NCI-H2081 (cell line): ENCODE data around the gene CDH4.

ENCODE experiments used
- DNase-seq, 2 experiments: peaks; one replicate each; lab custom pipeline; 2025; lab: John Stamatoyannopoulos, UW

CDH4 gene

DNA sequence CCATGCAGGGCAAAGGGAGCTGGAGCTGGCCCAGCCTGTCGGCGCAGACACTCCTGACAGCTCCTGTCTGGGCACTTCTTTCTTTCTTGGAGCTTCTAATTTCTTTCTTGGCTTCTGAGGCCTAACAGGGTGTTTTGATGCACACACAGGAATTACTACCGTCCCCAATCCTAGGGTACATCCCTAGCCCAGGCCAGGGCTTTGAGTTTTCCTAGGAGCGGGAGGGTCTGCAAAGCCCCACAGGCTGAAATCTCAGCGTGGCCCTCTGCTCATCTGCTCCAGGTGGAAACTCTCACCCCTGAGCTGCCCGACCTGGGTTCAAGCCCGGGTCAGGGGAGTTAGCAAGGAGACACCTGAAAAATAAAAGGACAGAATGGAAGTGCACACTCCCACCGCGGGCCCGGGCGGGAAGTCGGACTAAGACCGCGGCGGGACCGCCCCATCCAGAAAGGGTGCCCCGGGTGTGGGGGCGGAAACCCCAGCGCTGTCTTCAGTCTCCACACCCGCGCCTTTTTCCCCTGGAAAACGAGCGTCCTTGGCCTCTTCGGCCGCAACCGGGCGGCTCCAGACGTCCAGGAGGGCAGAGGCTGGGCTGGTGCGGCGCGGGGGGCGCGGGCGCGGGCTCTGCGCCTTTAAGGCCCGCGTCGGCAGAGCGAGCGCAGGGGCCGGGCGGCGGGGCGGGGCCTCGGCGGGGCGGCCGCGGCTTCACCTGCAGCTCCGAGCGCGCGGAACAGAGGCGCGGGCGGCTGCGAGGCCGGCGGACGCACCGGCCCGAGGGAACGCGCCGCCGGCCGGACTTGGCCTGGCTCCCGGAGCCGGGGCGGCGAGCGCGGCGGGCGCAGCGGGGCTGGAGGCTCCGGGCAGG is at the start of gene CDH4:
CDH4 (plus strand) TSS at position 733 of the 865 bp plus-strand sequence.
- no peak for DNase-seq

DNA sequence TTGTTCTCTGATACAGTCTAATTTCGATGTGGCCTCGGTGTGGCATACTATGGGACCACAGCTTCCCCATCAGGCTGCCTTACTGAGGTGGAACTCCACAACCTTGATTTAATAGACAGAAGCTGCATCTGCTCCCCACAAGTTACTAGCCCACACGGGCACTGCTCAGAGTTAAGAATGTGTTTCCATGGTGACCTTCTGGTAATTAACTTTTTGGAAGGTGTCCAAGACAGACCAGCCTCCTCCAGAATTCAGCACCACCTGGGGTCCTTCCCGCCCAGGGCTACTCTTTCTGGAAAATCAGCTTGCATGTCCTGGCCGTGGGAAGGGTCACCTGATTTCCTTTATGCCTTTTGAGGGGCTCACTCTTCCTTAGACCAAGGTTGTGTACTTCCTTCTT is 48.7 kb upstream of the CDH4 start:
- DNase-seq, result no peak

DNA sequence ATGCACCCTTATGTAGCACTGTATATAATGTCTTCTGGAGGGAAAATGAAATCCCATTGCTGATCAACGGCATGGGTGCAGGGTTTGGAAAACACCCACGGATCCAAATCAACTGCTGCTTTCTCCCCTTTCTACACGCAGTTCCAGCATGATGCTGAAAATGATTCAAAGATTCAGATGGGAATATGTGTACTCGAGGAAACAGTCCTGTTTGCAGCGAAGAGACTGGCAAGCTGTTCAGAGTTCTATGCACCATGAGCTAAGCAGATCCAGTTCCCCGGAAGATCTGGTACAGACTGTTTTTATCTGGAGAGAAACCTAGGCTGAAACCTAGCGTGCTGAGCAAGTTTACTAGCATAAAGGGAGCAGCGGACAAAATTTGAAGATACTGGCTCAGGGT is 47.9 kb upstream of the CDH4 start:
- no peak for DNase-seq

DNA sequence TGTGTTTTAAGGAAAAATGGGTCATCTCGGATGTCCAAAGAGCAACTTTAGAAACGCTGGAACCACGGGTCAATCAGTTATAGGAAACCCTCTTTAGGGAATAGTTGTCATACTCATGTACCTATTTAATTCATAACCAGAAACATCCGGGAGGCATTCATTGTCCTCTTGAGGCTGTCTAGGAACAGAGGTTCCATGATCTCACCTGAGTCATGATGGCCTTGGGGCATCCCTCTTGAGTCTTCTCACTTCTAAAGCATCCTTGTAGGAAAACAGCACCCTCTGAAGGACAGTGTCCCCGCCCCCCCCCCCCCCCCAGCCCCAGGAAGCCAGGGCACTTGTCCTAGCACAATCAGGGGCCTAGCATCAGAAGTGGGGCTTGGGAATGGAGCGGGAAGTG is 46.3 kb upstream of the CDH4 start:
- no peak for DNase-seq

DNA sequence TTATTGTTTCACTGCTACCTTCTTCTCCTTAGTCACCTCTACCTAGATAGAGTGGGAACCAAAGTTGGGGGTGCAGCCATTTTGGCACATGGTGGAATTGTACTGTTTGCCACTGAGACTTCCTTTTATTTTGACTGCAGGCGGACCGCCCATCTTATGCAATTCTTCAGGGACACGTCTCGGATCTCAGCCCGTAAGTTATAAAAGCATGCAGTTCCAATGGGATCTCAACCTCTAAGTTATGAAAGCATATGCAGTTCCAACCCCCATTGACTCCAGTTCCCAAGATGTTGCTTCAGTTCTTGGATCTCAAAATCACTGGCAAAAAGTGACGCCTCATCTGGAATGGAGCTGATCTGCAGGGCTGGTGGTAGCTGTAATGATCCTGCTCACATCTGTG is 41.2 kb upstream of the CDH4 start:
- DNase-seq, result no peak

DNA sequence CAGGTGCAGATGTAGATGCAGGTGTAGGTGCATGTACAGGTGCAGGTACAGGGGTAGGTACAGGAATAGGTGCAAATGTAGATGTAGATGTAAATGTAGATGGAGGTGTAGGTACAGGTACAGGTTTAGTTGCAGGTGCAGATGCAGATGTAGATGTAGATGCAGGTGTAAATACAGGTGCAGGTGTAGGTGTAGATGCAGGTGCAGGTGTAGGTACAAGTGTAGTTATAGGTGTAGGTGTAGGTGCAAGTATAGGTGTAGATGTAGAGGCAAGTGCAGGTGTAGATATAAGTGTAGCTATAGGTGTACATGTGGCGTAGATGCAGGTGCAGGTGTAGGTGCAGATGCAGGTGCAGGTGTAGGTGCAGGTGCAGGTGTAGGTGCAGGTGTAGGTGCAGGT is 34.2 kb upstream of the CDH4 start:
- DNase-seq, result no peak

DNA sequence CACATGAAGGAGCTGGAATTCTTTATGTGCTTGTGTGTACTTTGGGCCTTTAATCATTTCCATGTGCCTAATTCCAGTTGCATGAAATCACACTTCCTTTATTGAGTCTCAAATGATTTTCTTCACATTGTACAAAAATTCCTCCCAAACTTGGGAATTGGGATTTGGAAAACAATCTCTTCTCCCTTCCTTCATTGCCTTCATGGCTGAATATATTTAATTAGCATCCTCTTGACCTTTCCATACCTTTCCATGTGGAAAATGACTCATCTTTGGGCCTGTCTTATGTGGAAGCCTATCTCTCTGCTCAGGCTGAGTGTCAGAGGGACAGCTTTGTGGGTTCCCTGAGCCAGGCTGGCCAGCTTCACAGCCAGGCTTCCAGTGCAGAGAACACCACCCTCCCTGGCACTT is 33.0 kb upstream of the CDH4 start:
- DNase-seq, result no peak

DNA sequence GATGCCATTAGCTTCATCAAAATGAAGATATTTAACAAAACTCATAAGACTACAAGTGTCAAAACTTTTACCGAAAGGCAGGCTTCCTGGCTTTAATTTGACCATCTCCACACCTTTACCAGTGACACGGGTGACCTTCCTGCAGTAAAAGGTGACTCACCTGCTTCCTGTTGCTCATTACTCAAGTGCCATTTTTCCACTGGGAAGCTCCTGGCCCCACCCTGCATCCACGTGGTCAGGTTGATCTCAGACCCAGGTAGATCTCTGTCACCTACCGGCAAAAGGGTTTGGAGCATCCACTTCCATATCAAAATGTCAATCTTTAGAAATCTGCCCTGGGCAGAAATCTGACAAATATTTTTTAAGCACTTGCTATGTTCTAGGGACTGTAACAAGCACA is 31.9 kb upstream of the CDH4 start:
- DNase-seq, result no peak

DNA sequence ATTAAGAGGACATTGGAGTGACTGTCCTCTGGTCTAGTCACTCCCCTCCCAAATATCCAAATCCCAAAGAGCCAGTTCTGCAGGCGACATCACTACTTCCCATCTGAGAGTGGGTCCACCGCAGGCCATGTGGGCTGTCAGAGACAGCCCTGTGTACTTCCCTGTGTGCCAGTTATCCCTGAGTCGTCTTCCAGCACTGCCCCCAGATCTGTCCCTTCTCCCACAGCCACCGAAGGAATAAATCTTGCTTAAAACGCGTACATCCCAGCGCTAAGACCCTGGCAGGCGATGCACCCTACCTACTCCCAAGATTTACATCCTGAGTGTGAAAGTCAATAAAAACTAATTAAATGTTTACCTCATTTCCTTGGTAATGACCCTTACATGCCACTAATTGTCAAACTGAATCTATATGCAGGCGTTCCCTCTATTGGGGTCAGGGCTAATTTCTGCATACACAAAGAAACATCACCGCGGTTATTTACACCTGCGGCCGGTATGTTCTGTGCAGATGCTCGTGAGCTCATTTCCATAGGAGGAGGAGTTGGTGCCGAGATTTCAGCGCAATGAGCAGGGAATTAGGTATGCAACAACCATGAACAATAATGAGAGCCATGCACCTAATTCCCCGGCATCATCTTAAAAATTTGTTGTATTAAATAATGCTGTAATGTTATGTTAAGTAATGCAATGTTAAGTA is 31.3 kb upstream of the CDH4 start:
- no peak for DNase-seq

DNA sequence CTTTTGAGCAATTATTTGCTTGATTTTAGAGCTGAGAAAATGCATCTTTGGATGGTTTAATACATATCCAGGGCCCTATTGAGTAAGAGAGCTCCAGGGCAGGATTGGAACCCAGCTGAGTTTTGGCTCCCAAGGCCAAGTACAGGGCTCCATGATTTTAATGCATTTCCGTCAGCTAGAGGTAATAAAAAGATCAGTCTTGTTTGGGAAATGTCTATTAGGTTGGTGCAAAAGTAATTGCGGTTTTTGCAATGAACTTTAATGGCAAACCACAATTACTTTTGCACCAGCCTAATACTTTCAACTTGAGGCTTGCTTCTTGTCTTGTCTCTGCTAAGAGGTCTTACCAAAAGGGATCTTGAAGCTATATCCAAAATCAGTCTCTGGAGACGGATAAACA is 29.4 kb upstream of the CDH4 start:
- no peak for DNase-seq

DNA sequence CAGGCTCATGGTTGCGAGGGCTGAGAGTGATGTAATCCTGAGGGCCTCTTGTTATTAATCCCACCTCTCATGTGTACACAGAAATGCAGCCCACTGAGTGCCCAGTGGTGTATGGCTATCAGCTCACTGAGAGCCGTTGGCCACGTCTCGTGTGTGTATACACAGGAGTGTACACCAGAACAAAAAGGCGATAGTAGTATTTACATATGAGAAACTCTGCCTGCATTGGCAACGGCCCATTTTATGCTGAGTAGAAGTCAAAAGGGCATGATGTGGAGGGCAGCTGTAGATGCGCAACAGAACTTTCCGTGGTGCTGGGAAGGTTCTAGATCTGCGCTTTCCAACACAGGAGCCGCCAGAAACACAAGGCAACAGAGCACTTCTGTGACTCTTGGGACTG is 28.9 kb upstream of the CDH4 start:
- DNase-seq, result no peak

DNA sequence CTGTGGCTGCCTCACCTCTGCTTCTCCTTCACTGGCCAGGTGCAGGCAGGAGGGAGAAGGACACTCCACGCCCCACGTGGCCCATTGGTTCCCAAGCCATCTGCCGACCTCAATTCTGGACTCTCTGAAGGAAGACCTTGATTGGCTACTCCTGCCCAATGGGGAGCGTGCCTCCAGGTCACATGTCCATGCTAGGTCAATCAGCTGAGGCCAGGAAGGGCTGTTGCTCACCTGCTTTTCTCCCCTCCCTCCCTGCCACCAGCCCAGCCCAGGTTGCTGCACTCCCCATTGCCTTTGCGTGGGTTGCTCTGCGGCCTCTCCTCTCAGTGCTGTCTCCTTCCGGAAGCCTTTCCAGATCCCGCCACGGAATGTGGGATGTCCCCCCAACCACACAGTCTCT is 21.9 kb upstream of the CDH4 start:
- DNase-seq, result no peak

DNA sequence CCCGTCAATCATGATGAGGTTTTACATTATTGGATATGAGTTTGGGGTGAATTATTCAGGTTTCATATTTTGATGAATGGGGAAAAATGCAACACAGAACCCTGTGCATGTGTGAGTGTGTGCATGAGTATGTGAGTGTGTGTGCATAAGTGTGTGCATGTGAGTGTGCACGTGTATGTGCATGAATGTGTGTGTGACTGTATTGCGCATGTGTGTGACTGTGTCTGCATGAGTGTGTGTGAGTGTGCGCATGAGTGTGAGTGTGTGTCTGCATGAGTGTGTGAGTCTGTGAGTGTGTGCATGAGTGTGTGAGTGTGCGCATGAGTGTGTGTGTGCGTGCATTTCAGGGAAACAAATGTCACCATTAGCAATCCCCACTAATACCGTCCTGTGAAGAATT is 18.5 kb upstream of the CDH4 start:
- no peak for DNase-seq

DNA sequence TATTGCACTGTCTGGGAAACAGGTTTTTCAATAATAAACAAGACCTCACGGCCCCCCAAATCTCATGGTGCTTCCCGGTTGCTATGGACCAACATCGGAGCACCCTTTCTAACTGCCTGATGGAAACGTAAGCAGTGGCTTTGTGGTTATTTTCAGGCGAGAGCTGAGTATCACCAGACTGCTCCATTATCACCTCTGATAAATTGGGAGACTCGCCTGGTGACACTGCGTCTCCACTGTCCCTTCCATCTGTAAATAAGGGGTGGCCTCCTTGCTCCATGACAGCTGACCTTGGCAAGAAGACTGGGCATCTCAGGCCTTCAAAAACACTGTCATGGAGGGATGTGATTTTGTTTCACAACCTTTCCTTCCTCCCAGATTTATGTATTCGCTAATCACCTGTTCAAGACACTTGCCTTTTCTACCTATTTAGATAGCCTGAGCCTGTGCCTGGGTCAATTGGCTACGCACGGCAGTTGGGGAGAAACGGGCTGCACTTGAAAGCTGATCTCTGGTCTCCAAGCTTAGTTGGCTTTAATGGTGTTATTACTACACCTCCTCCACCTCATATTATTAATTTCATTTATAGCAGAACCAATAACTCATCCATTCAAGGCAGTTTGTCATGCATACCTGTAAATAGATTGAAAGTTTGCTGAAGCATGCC is 17.7 kb upstream of the CDH4 start:
- no peak for DNase-seq

DNA sequence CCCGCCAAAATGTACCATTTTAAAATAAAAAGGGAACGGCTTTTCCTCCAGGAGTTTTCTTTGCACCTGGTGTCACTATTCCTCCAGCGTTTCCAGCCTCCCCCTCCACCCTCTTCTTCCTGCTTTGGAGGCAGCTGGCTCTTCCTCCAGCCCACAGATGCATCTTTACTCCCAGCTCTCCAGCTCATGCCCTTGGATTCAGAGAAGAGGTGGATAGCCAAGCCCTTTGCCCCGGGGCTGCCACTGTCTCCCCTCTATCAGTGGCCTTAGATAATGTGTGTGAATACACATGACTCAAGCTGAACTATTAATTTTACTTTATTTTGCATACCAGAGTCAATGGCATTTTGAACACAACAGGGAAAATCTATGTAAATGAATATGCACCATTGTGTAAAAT is 15.3 kb upstream of the CDH4 start:
- DNase-seq, result no peak

DNA sequence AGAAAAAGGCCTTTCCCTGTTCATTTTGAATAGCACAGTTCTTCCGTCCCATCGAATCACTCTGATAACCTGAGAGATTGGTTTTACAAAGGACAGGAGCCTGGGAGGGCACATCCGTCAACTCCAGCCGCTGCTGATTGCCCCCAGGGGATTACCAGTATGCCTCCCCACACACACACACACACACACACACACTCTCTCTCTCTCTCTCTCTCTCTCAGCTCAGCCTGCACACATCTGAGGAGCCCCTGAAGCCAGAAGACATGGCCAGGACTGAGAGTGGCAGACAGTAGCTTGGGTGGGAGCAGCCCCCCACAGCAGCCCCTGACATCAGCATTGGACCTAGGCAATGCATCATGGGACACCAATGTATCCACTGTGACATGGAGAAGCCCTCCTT is 13.2 kb upstream of the CDH4 start:
- no peak for DNase-seq

DNA sequence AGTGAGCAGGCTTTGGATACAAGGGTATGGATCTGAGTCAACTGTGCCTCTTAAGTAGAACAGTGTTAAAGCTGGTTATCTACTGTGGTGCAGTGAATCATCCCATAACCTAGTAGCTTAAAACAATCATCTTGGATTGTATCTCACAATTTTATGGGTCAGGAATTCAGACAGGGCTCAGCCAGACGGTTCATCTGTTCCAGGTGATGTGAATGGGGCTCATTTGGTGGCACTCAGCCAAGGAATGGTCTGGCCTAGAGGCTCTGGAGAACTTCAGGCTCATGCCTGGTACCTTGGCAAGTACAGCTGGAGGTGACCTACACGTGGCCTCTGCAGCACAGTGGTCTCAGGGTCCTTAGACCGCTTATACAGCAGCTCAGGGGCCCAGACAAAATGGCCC is 11.2 kb upstream of the CDH4 start:
- no peak for DNase-seq

DNA sequence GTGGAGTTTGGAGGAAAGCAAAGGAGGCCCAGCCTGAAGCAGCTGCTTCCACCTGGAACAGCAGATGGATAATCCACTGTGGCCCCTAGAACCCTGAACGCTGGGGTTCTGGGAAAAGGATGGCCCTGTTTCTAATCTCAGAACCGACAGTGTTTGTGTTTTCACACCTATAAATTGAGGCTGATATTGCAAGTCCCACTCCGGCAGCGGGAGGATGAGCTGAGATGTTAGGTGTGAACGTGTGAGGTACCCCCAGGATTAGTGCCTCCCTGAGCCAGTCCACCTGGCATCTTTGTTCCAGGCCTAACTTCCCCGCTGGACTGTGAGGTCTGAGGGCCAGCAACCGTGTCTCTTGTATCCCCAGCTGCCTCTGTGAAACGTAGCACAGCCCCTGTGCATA is 7.8 kb upstream of the CDH4 start:
- DNase-seq, result no peak

DNA sequence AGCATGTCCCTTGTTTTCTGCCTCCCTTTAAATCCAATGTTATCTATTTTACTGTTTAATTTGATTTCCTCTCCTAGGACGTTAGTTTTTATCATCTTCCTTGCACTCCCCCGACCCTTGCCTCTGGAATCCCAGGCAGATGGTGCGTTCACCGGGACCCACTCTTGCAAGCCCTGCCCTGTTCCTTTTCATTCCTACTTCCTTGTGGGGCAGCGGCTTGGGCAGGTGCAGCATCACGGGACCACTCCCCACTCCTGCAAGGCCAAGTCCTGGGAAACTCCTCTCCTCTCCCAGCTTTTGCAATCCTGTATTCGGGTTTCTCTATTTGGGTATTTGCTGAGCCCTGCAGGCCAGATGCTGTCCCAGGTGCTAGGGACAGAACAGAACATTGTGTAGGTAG is 5.8 kb upstream of the CDH4 start:
- DNase-seq, result no peak

DNA sequence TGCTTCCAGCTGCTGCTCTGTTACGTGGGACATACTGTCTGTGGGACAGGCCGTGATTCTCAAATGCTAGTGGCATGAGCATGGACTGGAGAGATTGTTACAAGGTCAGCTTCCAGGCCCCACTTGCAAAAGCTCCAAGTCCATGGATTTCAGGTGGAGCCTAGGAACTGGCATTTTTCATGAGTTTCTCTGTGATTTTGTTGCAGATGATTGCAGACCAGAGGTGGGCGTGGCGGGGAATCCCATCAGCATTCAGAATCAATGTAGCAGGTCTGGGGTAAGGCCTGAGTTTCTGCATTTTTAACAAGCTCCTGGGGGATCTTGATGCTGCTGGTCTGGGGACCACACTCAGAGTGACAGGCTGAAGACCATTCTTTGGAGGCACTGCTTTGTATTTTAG is 2.4 kb upstream of the CDH4 start:
- no peak for DNase-seq

DNA sequence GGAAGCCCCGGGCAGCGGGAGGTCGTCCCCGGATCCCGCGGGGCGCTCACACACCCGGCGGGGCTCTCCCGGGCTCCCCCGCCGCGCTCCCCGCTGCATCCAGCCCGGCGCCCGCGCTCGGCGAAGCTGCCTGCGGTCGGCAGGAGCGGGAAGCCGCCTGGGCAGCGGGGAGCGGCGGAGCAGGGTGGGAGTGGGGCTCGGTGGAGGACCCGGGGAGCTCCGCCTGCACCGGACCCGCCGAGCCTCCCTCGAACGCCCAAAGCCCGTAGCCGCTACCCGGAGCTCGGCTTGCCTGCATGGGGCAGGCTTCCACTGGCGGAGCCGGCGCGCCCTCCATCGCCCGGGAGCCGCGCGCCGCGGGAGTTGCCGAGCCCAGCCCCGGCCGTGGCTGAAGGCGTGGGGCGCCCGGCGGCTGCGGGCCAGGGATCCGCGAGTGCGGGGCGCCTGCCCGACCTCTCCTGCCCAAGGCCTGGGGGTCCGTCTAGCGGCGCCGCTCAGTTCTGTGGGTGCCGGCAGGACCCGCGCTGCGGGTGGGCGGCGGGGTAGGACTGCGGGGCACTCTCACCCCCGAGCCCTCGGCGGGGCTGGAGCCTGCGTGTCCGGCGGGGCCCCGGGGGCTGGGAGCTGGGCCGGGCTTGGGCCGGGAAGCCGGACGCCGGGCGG is 671 bp downstream of the CDH4 start:
- no peak for DNase-seq

DNA sequence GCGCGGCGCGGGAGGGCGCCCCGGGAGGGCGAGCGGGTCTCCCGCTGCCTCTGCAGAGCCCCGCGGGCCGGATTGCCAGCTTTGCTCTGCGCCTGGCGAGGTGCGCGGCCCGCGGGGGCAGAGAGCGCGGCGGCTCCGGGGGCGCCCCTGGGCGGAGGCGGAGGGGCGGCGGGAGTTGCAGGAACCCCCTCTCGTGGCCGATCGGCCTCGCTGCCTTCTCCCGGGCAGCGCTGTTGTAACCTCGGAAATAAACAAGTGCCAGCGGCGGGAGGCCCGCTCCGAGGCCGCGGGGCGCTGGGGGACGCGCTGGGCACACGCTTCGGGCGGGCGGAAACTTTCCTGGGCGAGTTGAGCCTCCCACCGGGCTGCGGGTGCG is 1.2 kb downstream of the CDH4 start:
- DNase-seq, result no peak
